H1 (cell line): Measurements from ENCODE around the gene PANX2. TPM values are rescaled to one million over a fixed set of nuclear protein-coding genes. Genes with fewer than 3 reads are reported as not detected.

Experiments
- BRCA1 ChIP-seq: IDR thresholded peaks from 2 replicates; pipeline ENCODE4 v1.6.1; 2012; ENCODE audit warnings: low read depth, low read length, improper control_type of control experiment
- NANOG ChIP-seq: IDR thresholded peaks from 2 replicates; pipeline ENCODE4 v1.6.1; 2011; ENCODE audit warnings: low read length, low read depth, mild to moderate bottlenecking, inconsistent platforms; ENCODE audit not compliant: insufficient read depth, poor library complexity, severe bottlenecking
- PHF8 ChIP-seq: fragments of 200-600 bp; sonication (generic); conservative IDR thresholded peaks from 2 replicates; pipeline ENCODE4 v1.7.1; 2012; ENCODE audit warnings: low read depth, mild to moderate bottlenecking, inconsistent platforms, low read length, moderate library complexity
- polyA plus RNA-seq, 7 experiments: library from polyadenylated mRNA; depleted of rRNA in 3 of 7; stranded (reverse) in 5 of 7; unstranded in 2 of 7; fragments of >200 nt in 5 of 7; fragments of 200-250 nt in 2 of 7; gene quantifications; 1 replicate in 5 of 7; 2 replicates in 1 of 7; 4 replicates in 1 of 7; pipeline versions ENCODE4 v1.2.1 to v1.2.3, GENCODE V29; 2011 to 2013; ENCODE audit warnings: missing spikeins in 2 of 7, mixed read lengths in 2 of 7
- total RNA-seq: library from RNA; stranded (reverse); fragmentation: NEBNext Ultra II Directional; extraction: Animal tissue kit (Norgen Biotek cat#: 25700); gene quantifications from 2 replicates; pipeline ENCODE4 v1.2.1, GENCODE V29; 2021
- TF ChIP-seq, protein P1 (sequence below): fragments of 300-600 bp; sonication (generic); IDR thresholded peaks from 2 replicates; pipeline ENCODE4 v1.7.1; 2012; ENCODE audit warnings: low read length, moderate library complexity, mild to moderate bottlenecking, inconsistent platforms; ENCODE audit not compliant: insufficient replicate concordance
- TF ChIP-seq, protein P2 (sequence below): IDR thresholded peaks from 2 replicates; pipeline ENCODE4 v1.6.1; 2012; ENCODE audit warnings: inconsistent platforms

PANX2 gene
- total and polyA plus RNA-seq, 2 of the 8 experiments (the other 6 are each of a cell fraction or from before 2014, with no cell fraction given): 3.5 to 5.0 TPM

- TF ChIP-seq, protein P1, sequence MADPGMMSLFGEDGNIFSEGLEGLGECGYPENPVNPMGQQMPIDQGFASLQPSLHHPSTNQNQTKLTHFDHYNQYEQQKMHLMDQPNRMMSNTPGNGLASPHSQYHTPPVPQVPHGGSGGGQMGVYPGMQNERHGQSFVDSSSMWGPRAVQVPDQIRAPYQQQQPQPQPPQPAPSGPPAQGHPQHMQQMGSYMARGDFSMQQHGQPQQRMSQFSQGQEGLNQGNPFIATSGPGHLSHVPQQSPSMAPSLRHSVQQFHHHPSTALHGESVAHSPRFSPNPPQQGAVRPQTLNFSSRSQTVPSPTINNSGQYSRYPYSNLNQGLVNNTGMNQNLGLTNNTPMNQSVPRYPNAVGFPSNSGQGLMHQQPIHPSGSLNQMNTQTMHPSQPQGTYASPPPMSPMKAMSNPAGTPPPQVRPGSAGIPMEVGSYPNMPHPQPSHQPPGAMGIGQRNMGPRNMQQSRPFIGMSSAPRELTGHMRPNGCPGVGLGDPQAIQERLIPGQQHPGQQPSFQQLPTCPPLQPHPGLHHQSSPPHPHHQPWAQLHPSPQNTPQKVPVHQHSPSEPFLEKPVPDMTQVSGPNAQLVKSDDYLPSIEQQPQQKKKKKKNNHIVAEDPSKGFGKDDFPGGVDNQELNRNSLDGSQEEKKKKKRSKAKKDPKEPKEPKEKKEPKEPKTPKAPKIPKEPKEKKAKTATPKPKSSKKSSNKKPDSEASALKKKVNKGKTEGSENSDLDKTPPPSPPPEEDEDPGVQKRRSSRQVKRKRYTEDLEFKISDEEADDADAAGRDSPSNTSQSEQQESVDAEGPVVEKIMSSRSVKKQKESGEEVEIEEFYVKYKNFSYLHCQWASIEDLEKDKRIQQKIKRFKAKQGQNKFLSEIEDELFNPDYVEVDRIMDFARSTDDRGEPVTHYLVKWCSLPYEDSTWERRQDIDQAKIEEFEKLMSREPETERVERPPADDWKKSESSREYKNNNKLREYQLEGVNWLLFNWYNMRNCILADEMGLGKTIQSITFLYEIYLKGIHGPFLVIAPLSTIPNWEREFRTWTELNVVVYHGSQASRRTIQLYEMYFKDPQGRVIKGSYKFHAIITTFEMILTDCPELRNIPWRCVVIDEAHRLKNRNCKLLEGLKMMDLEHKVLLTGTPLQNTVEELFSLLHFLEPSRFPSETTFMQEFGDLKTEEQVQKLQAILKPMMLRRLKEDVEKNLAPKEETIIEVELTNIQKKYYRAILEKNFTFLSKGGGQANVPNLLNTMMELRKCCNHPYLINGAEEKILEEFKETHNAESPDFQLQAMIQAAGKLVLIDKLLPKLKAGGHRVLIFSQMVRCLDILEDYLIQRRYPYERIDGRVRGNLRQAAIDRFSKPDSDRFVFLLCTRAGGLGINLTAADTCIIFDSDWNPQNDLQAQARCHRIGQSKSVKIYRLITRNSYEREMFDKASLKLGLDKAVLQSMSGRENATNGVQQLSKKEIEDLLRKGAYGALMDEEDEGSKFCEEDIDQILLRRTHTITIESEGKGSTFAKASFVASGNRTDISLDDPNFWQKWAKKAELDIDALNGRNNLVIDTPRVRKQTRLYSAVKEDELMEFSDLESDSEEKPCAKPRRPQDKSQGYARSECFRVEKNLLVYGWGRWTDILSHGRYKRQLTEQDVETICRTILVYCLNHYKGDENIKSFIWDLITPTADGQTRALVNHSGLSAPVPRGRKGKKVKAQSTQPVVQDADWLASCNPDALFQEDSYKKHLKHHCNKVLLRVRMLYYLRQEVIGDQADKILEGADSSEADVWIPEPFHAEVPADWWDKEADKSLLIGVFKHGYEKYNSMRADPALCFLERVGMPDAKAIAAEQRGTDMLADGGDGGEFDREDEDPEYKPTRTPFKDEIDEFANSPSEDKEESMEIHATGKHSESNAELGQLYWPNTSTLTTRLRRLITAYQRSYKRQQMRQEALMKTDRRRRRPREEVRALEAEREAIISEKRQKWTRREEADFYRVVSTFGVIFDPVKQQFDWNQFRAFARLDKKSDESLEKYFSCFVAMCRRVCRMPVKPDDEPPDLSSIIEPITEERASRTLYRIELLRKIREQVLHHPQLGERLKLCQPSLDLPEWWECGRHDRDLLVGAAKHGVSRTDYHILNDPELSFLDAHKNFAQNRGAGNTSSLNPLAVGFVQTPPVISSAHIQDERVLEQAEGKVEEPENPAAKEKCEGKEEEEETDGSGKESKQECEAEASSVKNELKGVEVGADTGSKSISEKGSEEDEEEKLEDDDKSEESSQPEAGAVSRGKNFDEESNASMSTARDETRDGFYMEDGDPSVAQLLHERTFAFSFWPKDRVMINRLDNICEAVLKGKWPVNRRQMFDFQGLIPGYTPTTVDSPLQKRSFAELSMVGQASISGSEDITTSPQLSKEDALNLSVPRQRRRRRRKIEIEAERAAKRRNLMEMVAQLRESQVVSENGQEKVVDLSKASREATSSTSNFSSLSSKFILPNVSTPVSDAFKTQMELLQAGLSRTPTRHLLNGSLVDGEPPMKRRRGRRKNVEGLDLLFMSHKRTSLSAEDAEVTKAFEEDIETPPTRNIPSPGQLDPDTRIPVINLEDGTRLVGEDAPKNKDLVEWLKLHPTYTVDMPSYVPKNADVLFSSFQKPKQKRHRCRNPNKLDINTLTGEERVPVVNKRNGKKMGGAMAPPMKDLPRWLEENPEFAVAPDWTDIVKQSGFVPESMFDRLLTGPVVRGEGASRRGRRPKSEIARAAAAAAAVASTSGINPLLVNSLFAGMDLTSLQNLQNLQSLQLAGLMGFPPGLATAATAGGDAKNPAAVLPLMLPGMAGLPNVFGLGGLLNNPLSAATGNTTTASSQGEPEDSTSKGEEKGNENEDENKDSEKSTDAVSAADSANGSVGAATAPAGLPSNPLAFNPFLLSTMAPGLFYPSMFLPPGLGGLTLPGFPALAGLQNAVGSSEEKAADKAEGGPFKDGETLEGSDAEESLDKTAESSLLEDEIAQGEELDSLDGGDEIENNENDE: no peak
- TF ChIP-seq PHF8 (no peak), NANOG (no peak), BRCA1 (no peak)
- TF ChIP-seq, protein P2, sequence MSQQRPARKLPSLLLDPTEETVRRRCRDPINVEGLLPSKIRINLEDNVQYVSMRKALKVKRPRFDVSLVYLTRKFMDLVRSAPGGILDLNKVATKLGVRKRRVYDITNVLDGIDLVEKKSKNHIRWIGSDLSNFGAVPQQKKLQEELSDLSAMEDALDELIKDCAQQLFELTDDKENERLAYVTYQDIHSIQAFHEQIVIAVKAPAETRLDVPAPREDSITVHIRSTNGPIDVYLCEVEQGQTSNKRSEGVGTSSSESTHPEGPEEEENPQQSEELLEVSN: no peak
Measured at GRCh38 chr22:50204571-50204970, 34.0 kb downstream of the PANX2 start (continued).
